Kidney epithelial cell (primary cell): ENCODE results near the gene ABHD15. TPM values are rescaled to one million over a fixed set of nuclear protein-coding genes. Genes with fewer than 3 reads are reported as not detected.
A peak's percentile ranks its signal among the peaks of the same experiment; 100 is the strongest.

ENCODE experiments used
- DNase-seq: peaks from one replicate; pipeline ENCODE4 v3.0.0-alpha.2; 2010; ENCODE audit warnings: low read depth
- H3K27me3 ChIP-seq: 2 replicates; pipeline ENCODE4 v1.6.0; 2011; ENCODE audit warnings: low read length; ENCODE audit not compliant: control insufficient read depth, insufficient read depth
- H3K36me3 ChIP-seq: 2 replicates; pipeline ENCODE4 v1.5.1; 2011; ENCODE audit warnings: low read length; ENCODE audit not compliant: control insufficient read depth, insufficient read depth
- H3K4me3 ChIP-seq: 2 replicates; pipeline ENCODE4 v1.5.1; 2011; ENCODE audit warnings: low read depth, mild to moderate bottlenecking, control low read depth, low read length
- CTCF ChIP-seq: IDR thresholded peaks from 2 replicates; pipeline ENCODE4 v1.5.1; 2011; ENCODE audit warnings: mild to moderate bottlenecking, moderate library complexity, low read length, control low read depth, inconsistent platforms; ENCODE audit not compliant: insufficient read depth, poor library complexity, severe bottlenecking
- total RNA-seq: library from RNA; depleted of rRNA; stranded (reverse); fragments of >200 nt; gene quantifications from 2 replicates; pipeline ENCODE4 v1.2.3, GENCODE V29; 2015

Gene ABHD15
- total RNA-seq, 1 donor from 2014 or later, result 8.3 TPM

- DNase-seq, result no peak
- no peak overlapping the region for H3K4me3 ChIP-seq
- no peak for TF ChIP-seq CTCF
- no peaks in the 10 kb centered on the region for H3K27me3 ChIP-seq
- H3K36me3 ChIP-seq, result peaks cover 9% of the 10 kb centered on the region
Observed at GRCh38 chr17:29571883-29572681, 5.2 kb upstream of the ABHD15 start.

GRCh38 chr17:29571486-29571882, 4.6 kb upstream of the ABHD15 start:
- DNase-seq, result no peak
- TF ChIP-seq CTCF, result no peak
- H3K27me3 ChIP-seq, result no peaks in the 10 kb centered on the region
- no peak overlapping the region for H3K4me3 ChIP-seq
- H3K36me3 ChIP-seq, result peaks cover 7% of the 10 kb centered on the region

- no peaks in the 10 kb centered on the region for H3K27me3 ChIP-seq
- no peak overlapping the region for H3K4me3 ChIP-seq
- H3K36me3 ChIP-seq, result peaks cover 7% of the 10 kb centered on the region
- no peak for TF ChIP-seq CTCF
- DNase-seq, result no peak
Observed at GRCh38 chr17:29570521-29570920, 3.7 kb upstream of the ABHD15 start.

GRCh38 chr17:29569245-29569950, 2.6 kb upstream of the ABHD15 start:
- no peak for DNase-seq
- Histone ChIP-seq H3K36me3 (peaks cover 5% of the 10 kb centered on the region), H3K27me3 (no peaks in the 10 kb centered on the region), H3K4me3 (peak overlapping the region; percentile 57)
- no peak for TF ChIP-seq CTCF

- no peak for DNase-seq
Observed at GRCh38 chr17:29568331-29569244, 1.8 kb upstream of the ABHD15 start, which contains the start of gene TP53I13. TP53I13 (plus strand) TSS chr17:29568701; CDS start chr17:29568759, 58 bp downstream.

More at GRCh38 chr17:29568331-29569244, 1.8 kb upstream of the ABHD15 start, which contains the start of gene TP53I13:
- TF ChIP-seq CTCF, result no peak
- Histone ChIP-seq H3K36me3 (peaks cover 1% of the 10 kb centered on the region), H3K27me3 (no peaks in the 10 kb centered on the region), H3K4me3 (peak within 1 kb of the TSS; percentile 59)
